Calu3 (cell line): ENCODE data around the gene TRRAP. TPM values are rescaled to one million over a fixed set of nuclear protein-coding genes. Genes with fewer than 3 reads are reported as not detected.

ENCODE experiments used
- BruUV-seq: library from RNA; stranded (reverse); fragments of 400-500 nt; replicated peaks from 2 replicates; lab custom pipeline; 2021; lab: Mats Ljungman, UMichigan
- CTCF ChIA-PET: fragments of 300-600 bp; sonication (Branson Sonifier 250); formaldehyde crosslinking; loops from one replicate; lab custom pipeline; 2022; ENCODE audit warnings: antibody characterized with exemption; lab: Charles Lee
- DNase-seq: peaks from one replicate; pipeline ENCODE4 v3.0.0; 2022
- H3K27ac Mint-ChIP-seq: one replicate; pipeline ENCODE4 v1.8.0; 2022; ENCODE audit warnings: mixed read lengths; ENCODE audit not compliant: unreplicated experiment
- H3K27me3 Mint-ChIP-seq: one replicate; pipeline ENCODE4 v1.8.0; 2022; ENCODE audit warnings: mixed read lengths; ENCODE audit not compliant: unreplicated experiment
- H3K36me3 Mint-ChIP-seq: one replicate; pipeline ENCODE4 v1.8.0; 2022; ENCODE audit warnings: mild to moderate bottlenecking, moderate library complexity, mixed read lengths; ENCODE audit not compliant: insufficient read depth, unreplicated experiment
- H3K4me1 Mint-ChIP-seq: one replicate; pipeline ENCODE4 v1.8.0; 2022; ENCODE audit warnings: mild to moderate bottlenecking, low read depth, mixed read lengths; ENCODE audit not compliant: unreplicated experiment
- H3K4me3 Mint-ChIP-seq: one replicate; pipeline ENCODE4 v1.8.0; 2022; ENCODE audit warnings: mild to moderate bottlenecking, low read depth, moderate library complexity, mixed read lengths; ENCODE audit not compliant: unreplicated experiment
- H3K9me3 Mint-ChIP-seq: one replicate; pipeline ENCODE4 v1.8.0; 2022; ENCODE audit warnings: low read depth, mixed read lengths; ENCODE audit not compliant: unreplicated experiment
- CTCF ChIP-seq: fragments of 200-600 bp; IDR thresholded peaks from one replicate; pipeline ENCODE4 v1.8.0; 2022; ENCODE audit warnings: antibody characterized with exemption; ENCODE audit not compliant: unreplicated experiment
- intact Hi-C: fragments of 100-400 bp; cut with micrococcal nuclease; formaldehyde crosslinking; loops from one replicate; pipeline ENCODE4 v1.10.0; 2022; ENCODE audit not compliant: unreplicated experiment
- total RNA-seq: library from RNA; stranded (reverse); gene quantifications from 2 replicates; pipeline ENCODE4 v1.2.3, GENCODE V29; 2022

Gene TRRAP
- total RNA-seq, 1 experiment from 2014 or later: 30.9 TPM

GRCh38 chr7:98852826-98853225 is 25.5 kb upstream of the TRRAP start:
- peaks cover 14% of the 10 kb centered on the region for H3K27me3 Mint-ChIP-seq
- no peak overlapping the region for H3K27ac Mint-ChIP-seq
- no peak overlapping the region for H3K4me3 Mint-ChIP-seq
- no peak for DNase-seq
- no peaks in the 10 kb centered on the region for H3K4me1 Mint-ChIP-seq
- BruUV-seq: no TSS peak
- CTCF ChIA-PET: no interaction called here
- TF ChIP-seq CTCF: no peak
- intact Hi-C loops: no loop called here
- H3K36me3 Mint-ChIP-seq: no peaks in the 10 kb centered on the region
- peaks cover 2% of the 10 kb centered on the region for H3K9me3 Mint-ChIP-seq

GRCh38 chr7:98855610-98856422 is 22.5 kb upstream of the TRRAP start:
- no peak overlapping the region for H3K4me3 Mint-ChIP-seq
- BruUV-seq: no TSS peak
- H3K9me3 Mint-ChIP-seq: peaks cover 2% of the 10 kb centered on the region
- no peak for TF ChIP-seq CTCF
- no peaks in the 10 kb centered on the region for H3K36me3 Mint-ChIP-seq
- no peak overlapping the region for H3K27ac Mint-ChIP-seq
- peaks cover 22% of the 10 kb centered on the region for H3K27me3 Mint-ChIP-seq
- no peaks in the 10 kb centered on the region for H3K4me1 Mint-ChIP-seq
- no peak for DNase-seq
- intact Hi-C loops: no loop called here
- CTCF ChIA-PET: no interaction called here

- Mint-ChIP-seq H3K9me3 (no peaks in the 10 kb centered on the region), H3K4me1 (peaks cover 7% of the 10 kb centered on the region), H3K27ac (no peak overlapping the region), H3K36me3 (no peaks in the 10 kb centered on the region), H3K4me3 (no peak overlapping the region), H3K27me3 (peaks cover 43% of the 10 kb centered on the region)
- BruUV-seq: no TSS peak
- no peak for DNase-seq
- intact Hi-C loops: no loop called here
- TF ChIP-seq CTCF: no peak
- CTCF ChIA-PET: interaction anchor here (0.7 kb wide), 1 partner anchor 23 kb away, joined by 3 read pairs; no protein-coding TSS in a partner anchor
These were observed 18.3 kb upstream of the TRRAP start for GRCh38 chr7:98860071-98860470.

GRCh38 chr7:98862203-98862602 is 16.1 kb upstream of the TRRAP start:
- CTCF ChIA-PET: no interaction called here
- no peak for DNase-seq
- Mint-ChIP-seq H3K4me3 (no peak overlapping the region), H3K27ac (no peak overlapping the region), H3K36me3 (no peaks in the 10 kb centered on the region), H3K27me3 (peaks cover 43% of the 10 kb centered on the region), H3K9me3 (no peaks in the 10 kb centered on the region), H3K4me1 (peaks cover 7% of the 10 kb centered on the region)
- intact Hi-C loops: no loop called here
- TF ChIP-seq CTCF: no peak
- BruUV-seq: no TSS peak
